AG08395 (cell line): Measurements from ENCODE around the gene CFAP141.
"Not testable (repeated sequence)": the region's sequence is repeated elsewhere in the genome, so short reads cannot be mapped to it uniquely, and the experiment has no call there.

Source experiments
- DNase-seq: peaks from one replicate; pipeline ENCODE4 v3.0.0; 2012; ENCODE audit warnings: mixed read lengths, low spot score

CFAP141 gene

GRCh38 chr1:154206196-154206595 lies at the start of gene CFAP141:
Gene CFAP141, minus strand, starts transcription at chr1:154206333. Its CDS starts 26 bp downstream, at chr1:154206307.
- no peak for DNase-seq

- DNase-seq, result no peak
These were observed 47.5 kb upstream of the CFAP141 start for GRCh38 chr1:154253671-154254070.

GRCh38 chr1:154241703-154242351 lies 35.7 kb upstream of the CFAP141 start:
- DNase-seq, result no peak

GRCh38 chr1:154240294-154240833 lies 34.2 kb upstream of the CFAP141 start:
- no peak for DNase-seq

- no peak for DNase-seq
These were observed 33.4 kb upstream of the CFAP141 start for GRCh38 chr1:154239491-154239890.

GRCh38 chr1:154237880-154238506 lies 31.9 kb upstream of the CFAP141 start:
- no peak for DNase-seq

GRCh38 chr1:154237435-154237834 lies 31.3 kb upstream of the CFAP141 start:
- DNase-seq, result no peak

GRCh38 chr1:154236855-154237254 lies 30.7 kb upstream of the CFAP141 start:
- DNase-seq, result no peak

GRCh38 chr1:154233127-154233526 lies 27.0 kb upstream of the CFAP141 start:
- not testable (repeated sequence) for DNase-seq

GRCh38 chr1:154231112-154231511 lies 25.0 kb upstream of the CFAP141 start:
- not testable (repeated sequence) for DNase-seq

- no peak for DNase-seq
These were observed 19.2 kb upstream of the CFAP141 start for GRCh38 chr1:154225370-154225769.

- no peak for DNase-seq
These were observed 17.5 kb upstream of the CFAP141 start for GRCh38 chr1:154223621-154224020.

GRCh38 chr1:154222918-154223317 lies 16.8 kb upstream of the CFAP141 start:
- no peak for DNase-seq

- no peak for DNase-seq
These were observed 16.4 kb upstream of the CFAP141 start for GRCh38 chr1:154222518-154222917.

GRCh38 chr1:154221278-154222001 lies 15.3 kb upstream of the CFAP141 start:
- peak; percentile 34 for DNase-seq

- DNase-seq, result no peak
These were observed 14.8 kb upstream of the CFAP141 start for GRCh38 chr1:154220970-154221277.

- peak; percentile 96 for DNase-seq
These were observed 14.2 kb upstream of the CFAP141 start, which contains the start of gene UBAP2L for GRCh38 chr1:154220071-154220969. Gene UBAP2L, plus strand, starts transcription at chr1:154220955. Its CDS starts 4,169 bp downstream, at chr1:154225124.

- no peak for DNase-seq
These were observed 13.4 kb upstream of the CFAP141 start for GRCh38 chr1:154219541-154219940.

- no peak for DNase-seq
These were observed 12.4 kb upstream of the CFAP141 start for GRCh38 chr1:154218545-154218944.

GRCh38 chr1:154213274-154213673 lies 7.1 kb upstream of the CFAP141 start:
- peak; percentile 36 for DNase-seq

- DNase-seq, result no peak
These were observed 6.0 kb upstream of the CFAP141 start for GRCh38 chr1:154212083-154212482.
